HG03571 (cell line): Measurements from ENCODE around the gene GSTA5.
"Not testable (repeated sequence)": the region's sequence is repeated elsewhere in the genome, so short reads cannot be mapped to it uniquely, and the experiment has no call there.

Experiments
- ATAC-seq: cut with Tn5 transposase; IDR thresholded peaks from one replicate; pipeline ENCODE4 v1.9.1; 2021; ENCODE audit not compliant: unreplicated experiment

The GSTA5 gene

GRCh38 chr6:52839124-52840055 lies 1.2 kb downstream of the GSTA5 start:
- ATAC-seq: peak; percentile 64

DNA sequence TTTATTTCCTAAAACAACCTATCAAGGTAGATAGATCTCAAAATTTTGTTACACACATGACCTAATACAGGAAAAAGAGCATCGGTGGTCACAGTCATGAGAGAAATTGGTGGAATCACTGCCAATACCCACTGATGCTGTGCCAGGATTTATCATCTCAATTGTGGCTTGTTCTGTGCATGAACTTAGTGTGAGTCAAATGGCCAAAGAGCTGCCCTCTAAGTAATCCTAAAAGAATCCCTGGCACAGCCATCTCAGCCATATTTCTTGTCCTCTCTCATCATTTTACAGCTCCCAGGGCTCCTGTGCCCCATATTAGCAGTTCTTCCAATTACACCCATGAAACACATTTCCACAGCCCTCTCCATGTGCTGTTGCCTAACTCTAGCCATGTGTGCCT lies 6.1 kb downstream of the GSTA5 start:
- ATAC-seq: no peak

DNA sequence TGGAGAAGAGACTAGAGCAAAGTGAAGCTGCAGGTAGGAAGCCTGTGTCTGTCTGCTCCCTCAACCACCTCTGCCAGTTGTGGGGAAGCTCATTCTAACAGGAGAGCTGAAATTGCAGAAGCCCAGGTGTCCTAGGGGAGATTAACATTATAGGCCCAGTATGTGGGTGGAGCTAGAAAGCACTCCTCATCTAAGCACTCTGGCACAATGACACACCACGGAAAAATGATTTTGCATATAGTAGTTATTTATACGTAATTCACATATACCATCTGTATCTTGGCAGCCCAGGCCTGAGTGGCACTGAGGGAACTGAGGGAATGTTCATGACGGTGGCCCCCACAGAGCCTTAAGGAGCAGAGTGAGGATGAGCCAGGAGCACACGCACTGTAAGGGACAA lies 9.7 kb downstream of the GSTA5 start:
- ATAC-seq: not testable (repeated sequence)

DNA sequence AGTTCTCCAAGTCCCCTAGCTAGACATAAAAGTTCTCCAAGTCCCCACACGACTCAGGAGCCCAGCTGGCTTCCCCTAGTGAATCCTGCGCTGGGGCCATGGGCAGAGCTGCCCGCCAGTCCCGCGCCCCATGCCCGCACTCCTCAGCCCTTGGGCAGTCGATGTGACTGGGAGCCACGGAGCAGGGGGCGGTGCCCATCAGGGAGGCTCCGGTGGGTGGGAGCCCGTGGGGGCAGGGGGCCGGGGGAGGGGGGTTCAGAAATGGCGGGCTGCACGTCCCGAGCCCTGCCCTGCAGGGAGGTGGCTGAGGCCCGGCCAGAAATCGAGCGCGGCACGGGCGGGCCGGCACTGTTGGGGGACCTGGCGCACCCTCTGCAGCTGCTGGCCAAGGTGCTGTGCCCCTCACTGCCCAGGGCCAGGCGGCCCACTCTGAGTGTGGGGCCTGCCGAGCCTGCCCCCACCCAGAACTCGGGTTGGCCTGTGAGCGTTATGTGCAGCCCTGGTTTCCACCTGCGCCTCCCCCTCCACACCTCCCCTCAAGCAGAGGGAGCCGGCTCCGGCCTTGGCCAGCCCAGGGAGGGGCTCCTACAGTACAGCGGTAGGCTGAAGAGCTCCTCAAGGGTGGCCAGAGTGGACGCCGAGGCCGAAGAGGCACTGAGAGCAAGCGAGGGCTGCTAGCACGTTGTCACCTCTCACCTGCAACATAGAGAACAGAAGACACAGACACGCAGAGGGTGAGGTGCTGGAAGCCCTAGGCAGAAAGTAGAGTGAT lies 11.4 kb downstream of the GSTA5 start:
- no peak for ATAC-seq

DNA sequence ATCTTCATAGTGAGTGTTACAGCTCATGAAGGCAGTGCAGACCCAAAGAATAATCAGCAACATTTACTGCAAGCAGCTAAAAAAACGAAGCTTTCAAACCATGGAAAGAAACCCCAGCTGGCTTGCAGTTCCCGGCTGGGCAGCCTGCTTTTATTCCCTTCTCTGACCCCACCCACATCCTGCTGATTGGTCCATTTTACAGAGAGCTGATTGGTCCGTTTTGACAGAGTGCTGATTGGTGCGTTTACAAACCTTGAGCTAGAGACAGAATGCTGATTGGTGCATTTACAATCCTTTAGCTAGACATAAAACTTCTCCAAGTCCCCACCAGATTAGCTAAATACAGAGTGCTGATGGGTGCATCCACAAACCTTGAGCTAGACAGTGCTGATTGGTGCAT lies 12.0 kb downstream of the GSTA5 start:
- not testable (repeated sequence) for ATAC-seq

- ATAC-seq: not testable (repeated sequence)
Measured at GRCh38 chr6:52827073-52827783, 13.4 kb downstream of the GSTA5 start.

GRCh38 chr6:52826513-52826912 lies 14.1 kb downstream of the GSTA5 start:
- ATAC-seq: no peak

DNA sequence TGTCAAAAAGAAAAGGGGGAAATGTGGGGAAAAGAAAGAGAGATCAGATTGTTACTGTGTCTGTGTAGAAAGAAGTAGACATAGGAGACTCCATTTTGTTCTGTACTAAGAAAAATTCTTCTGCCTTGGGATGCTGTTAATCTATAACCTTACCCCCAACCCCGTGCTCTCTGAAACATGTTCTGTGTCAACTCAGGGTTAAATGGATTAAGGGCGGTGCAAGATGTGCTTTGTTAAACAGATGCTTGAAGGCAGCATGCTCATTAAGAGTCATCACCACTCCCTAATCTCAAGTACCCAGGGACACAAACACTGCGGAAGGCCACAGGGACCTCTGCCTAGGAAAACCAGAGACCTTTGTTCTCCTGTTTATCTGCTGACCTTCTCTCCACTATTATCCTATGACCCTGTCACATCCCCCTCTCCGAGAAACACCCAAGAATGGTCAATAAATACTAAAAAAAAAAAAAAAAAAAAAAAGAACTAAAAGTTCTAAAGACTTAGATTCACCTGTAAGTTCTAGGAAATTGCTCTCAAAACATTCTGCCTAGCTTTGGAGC lies 14.6 kb downstream of the GSTA5 start:
- not testable (repeated sequence) for ATAC-seq

DNA sequence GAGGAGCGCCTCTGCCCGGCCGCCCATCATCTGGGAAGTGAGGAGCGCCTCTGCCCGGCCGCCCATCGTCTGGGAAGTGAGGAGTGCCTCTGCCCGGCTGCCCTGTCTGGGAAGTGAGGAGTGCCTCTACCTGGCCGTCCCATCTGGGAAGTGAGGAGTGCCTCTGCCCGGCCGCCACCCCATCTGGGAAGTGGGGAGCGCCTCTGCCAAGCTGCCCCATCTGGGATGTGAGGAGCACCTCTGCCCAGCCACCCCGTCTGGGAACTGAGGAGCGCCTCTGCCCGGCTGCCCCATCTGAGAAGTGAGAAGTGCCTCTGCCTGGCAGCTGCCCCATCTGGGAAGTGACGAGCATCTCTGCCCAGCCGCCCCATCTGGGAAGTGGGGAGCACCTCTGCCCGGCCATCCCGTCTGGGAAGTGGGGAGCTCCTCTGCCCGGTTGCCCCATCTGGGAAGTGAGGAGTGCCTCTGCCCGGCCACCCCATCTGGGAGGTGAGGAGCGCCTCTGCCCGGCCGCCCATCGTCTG lies 15.3 kb downstream of the GSTA5 start:
- not testable (repeated sequence) for ATAC-seq

- no peak for ATAC-seq
Measured at GRCh38 chr6:52821842-52822241, 18.8 kb downstream of the GSTA5 start.

GRCh38 chr6:52820198-52820597 lies 20.4 kb downstream of the GSTA5 start:
- ATAC-seq: no peak

- peak; percentile 79 for ATAC-seq
Measured at GRCh38 chr6:52815167-52816092, 25.2 kb downstream of the GSTA5 start.

GRCh38 chr6:52814545-52814944 lies 26.1 kb downstream of the GSTA5 start:
- not testable (repeated sequence) for ATAC-seq

GRCh38 chr6:52809777-52810176 lies 30.8 kb downstream of the GSTA5 start:
- ATAC-seq: not testable (repeated sequence)

GRCh38 chr6:52808660-52809059 lies 32.0 kb downstream of the GSTA5 start:
- no peak for ATAC-seq

DNA sequence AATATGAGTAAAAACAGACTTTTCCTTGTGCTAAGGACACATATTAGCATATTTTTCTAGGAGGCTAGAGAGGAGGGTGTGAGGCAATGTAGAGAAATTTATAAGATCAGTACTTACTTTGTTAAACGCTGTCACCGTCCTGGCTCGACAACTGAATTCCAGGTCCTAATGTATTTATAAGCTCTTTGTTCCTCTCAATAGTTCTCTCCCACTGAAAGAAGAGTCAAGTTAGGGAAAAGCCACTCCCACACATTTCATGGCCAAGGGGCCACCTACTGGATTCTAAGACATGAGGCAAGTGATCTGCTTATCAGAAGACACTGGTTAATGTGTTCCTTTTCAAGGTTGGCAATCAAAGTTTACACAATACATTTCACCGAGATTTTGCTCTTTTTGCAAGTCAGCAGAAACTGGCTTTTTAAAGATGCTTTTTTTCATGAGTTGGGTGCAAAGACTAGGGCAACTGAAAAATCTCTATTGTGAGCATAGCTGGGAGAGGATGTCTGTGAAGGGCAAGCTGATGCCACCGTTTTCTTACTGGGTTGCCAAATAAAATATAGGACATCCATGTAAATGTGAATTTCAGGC lies 36.9 kb downstream of the GSTA5 start, which contains the start of gene GSTA1:
TSS of gene GSTA1 (minus strand) at position 149 of the 588 bp plus-strand sequence. CDS start 4,549 bp downstream, outside the sequence.
- not testable (repeated sequence) for ATAC-seq

DNA sequence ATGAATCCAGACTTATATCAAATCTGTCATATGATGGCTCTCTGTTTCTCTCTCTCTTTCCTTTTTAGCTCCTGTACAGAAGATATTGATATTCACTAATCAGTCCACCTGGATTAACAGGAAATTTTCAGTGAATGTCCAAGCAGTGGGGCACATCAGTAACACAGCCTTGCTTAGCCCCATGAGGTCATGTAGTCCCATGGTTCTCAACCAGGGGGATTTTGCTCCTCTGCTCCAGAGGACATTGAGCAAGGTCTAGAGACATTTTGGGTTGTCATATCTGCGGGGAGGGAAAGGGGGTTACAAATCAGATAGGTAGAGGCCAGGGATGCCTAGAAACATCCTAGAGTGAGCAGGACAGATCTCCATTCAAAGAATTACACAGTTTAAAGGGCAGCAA lies 37.8 kb downstream of the GSTA5 start:
- no peak for ATAC-seq

GRCh38 chr6:52801188-52801841 lies 39.3 kb downstream of the GSTA5 start:
- no peak for ATAC-seq

DNA sequence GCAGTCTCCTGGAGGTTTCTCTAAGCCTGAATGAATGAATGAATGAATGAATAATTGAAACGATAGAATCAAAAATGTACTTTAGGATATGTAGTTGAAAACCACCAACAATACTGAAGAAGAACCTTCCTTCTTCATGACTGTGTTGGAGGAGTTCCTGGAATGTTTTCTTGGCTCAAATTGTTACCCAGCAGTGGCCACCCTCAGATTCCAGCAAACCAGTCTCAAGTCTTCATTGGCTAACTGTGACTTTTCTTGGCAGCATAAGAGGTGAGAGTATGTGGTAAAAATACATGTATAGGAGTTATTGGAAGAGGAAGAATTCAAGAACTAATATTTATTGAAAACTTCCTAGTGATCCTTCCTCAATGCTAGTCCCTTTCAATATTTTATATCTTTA lies 41.3 kb downstream of the GSTA5 start:
- ATAC-seq: not testable (repeated sequence)
